ENCODE measurements around the gene LCP1.

GRCh38 chr13:46146898-46147297 is 35.1 kb downstream of the LCP1 start:
- TF ChIP-seq CTCF (IDR thresholded peaks at IDR 0.05 in 4 of 5, conservative IDR thresholded peaks at IDR 0.05 in 1 of 5) (no peak), POLR2A (IDR thresholded peaks at IDR 0.05) (no peak)
